WTC11 (cell line): ENCODE measurements around the gene LRRFIP1. TPM values are rescaled to one million over a fixed set of nuclear protein-coding genes. Genes with fewer than 3 reads are reported as not detected.
"Not testable (repeated sequence)": the region's sequence is repeated elsewhere in the genome, so short reads cannot be mapped to it uniquely, and the experiment has no call there.

Experiments
- ATAC-seq: fragments of 200-7000 bp; cut with Tn5 transposase; 2 replicates; pipeline ENCODE4 v1.10.0; 2021; ENCODE audit warnings: mild to moderate bottlenecking, moderate library complexity
- CTCF ChIA-PET: fragments of 300-600 bp; sonication (Branson Sonifier 250); formaldehyde crosslinking; loops from one replicate; lab custom pipeline; 2021; ENCODE audit warnings: antibody characterized with exemption; lab: Charles Lee
- POLR2A ChIA-PET: fragments of 350-600 bp; sonication (Branson Sonifier 250); formaldehyde crosslinking; loops from one replicate; lab custom pipeline; 2021; ENCODE audit warnings: antibody characterized with exemption; lab: Charles Lee
- DNase-seq: peaks from one replicate; pipeline ENCODE4 v3.0.0; 2021; ENCODE audit warnings: low spot score
- H3K27ac Mint-ChIP-seq: 2 replicates; pipeline ENCODE4 v1.8.0; 2021; ENCODE audit warnings: mixed read lengths
- H3K27me3 Mint-ChIP-seq: 2 replicates; pipeline ENCODE4 v1.8.0; 2021; ENCODE audit warnings: low read depth, mild to moderate bottlenecking, moderate library complexity, mixed read lengths
- H3K36me3 Mint-ChIP-seq: 2 replicates; pipeline ENCODE4 v1.8.0; 2021; ENCODE audit warnings: mixed read lengths
- H3K4me1 Mint-ChIP-seq: 2 replicates; pipeline ENCODE4 v1.8.0; 2022; ENCODE audit warnings: mixed read lengths
- H3K4me3 Mint-ChIP-seq: 2 replicates; pipeline ENCODE4 v1.8.0; 2021; ENCODE audit warnings: mild to moderate bottlenecking, moderate library complexity, mixed read lengths
- H3K9me3 Mint-ChIP-seq: 2 replicates; pipeline ENCODE4 v1.8.0; 2021; ENCODE audit warnings: mixed read lengths
- CDX4 ChIP-seq: fragments of 250-450 bp; sonication (Bioruptor Pico); IDR thresholded peaks from 2 replicates; pipeline ENCODE4 v1.9.0; 2021; ENCODE audit warnings: moderate library complexity, mild to moderate bottlenecking, inconsistent platforms, borderline replicate concordance
- CTCF ChIP-seq: fragments of 200-600 bp; IDR thresholded peaks from 2 replicates; pipeline ENCODE4 v1.8.0; 2022; ENCODE audit warnings: antibody characterized with exemption
- E2F1 ChIP-seq: sonication (generic); formaldehyde crosslinking; IDR thresholded peaks from 2 replicates; pipeline ENCODE4 v1.8.0; 2022; ENCODE audit warnings: mild to moderate bottlenecking, missing genetic modification reagents
- ELF4 ChIP-seq: sonication (generic); formaldehyde crosslinking; IDR thresholded peaks from 2 replicates; pipeline ENCODE4 v1.8.1; 2022; ENCODE audit warnings: low read depth, mild to moderate bottlenecking, moderate library complexity, missing genetic modification reagents
- JAZF1 ChIP-seq: fragments of 250-450 bp; sonication (Bioruptor Pico); IDR thresholded peaks from 2 replicates; pipeline ENCODE4 v1.9.0; 2021; ENCODE audit warnings: moderate library complexity, mild to moderate bottlenecking, inconsistent platforms
- KAT7 ChIP-seq: sonication (generic); formaldehyde crosslinking; IDR thresholded peaks from 2 replicates; pipeline ENCODE4 v1.8.1; 2023; ENCODE audit warnings: missing genetic modification reagents, mild to moderate bottlenecking, borderline replicate concordance
- NR1H2 ChIP-seq: sonication (generic); formaldehyde crosslinking; IDR thresholded peaks from 2 replicates; pipeline ENCODE4 v1.9.0; 2021; ENCODE audit warnings: mild to moderate bottlenecking, moderate library complexity, missing genetic modification reagents
- NR2C2 ChIP-seq: sonication (generic); formaldehyde crosslinking; IDR thresholded peaks from 2 replicates; pipeline ENCODE4 v1.8.0; 2022; ENCODE audit warnings: mild to moderate bottlenecking, missing genetic modification reagents
- SMAD3 ChIP-seq: sonication (generic); formaldehyde crosslinking; IDR thresholded peaks from 2 replicates; pipeline ENCODE4 v1.8.0; 2022; ENCODE audit warnings: missing genetic modification reagents, mild to moderate bottlenecking, borderline replicate concordance
- TEAD1 ChIP-seq: sonication (generic); formaldehyde crosslinking; IDR thresholded peaks from 2 replicates; pipeline ENCODE4 v1.8.0; 2022; ENCODE audit warnings: mild to moderate bottlenecking, missing genetic modification reagents
- TEAD4 ChIP-seq: sonication (generic); formaldehyde crosslinking; IDR thresholded peaks from 2 replicates; pipeline ENCODE4 v1.8.0; 2022; ENCODE audit warnings: mild to moderate bottlenecking, missing genetic modification reagents
- TP53 ChIP-seq: sonication (generic); formaldehyde crosslinking; IDR thresholded peaks from 2 replicates; pipeline ENCODE4 v1.8.1; 2023; ENCODE audit warnings: mild to moderate bottlenecking, missing genetic modification reagents
- ZNF219 ChIP-seq: sonication (generic); formaldehyde crosslinking; IDR thresholded peaks from 2 replicates; pipeline ENCODE4 v1.8.0; 2023; ENCODE audit warnings: missing genetic modification reagents, mild to moderate bottlenecking, borderline replicate concordance
- ZNF263 ChIP-seq: sonication (generic); formaldehyde crosslinking; IDR thresholded peaks from 2 replicates; pipeline ENCODE4 v1.8.1; 2022; ENCODE audit warnings: low read depth, mild to moderate bottlenecking, moderate library complexity, missing genetic modification reagents
- total RNA-seq: library from RNA; stranded (reverse); gene quantifications from 3 replicates; pipeline ENCODE4 v1.2.3, GENCODE V29; 2021
- TF ChIP-seq, protein P1 (sequence below): sonication (generic); formaldehyde crosslinking; IDR thresholded peaks from 2 replicates; pipeline ENCODE4 v1.8.0; 2023; ENCODE audit warnings: missing genetic modification reagents, mild to moderate bottlenecking, borderline replicate concordance
- TF ChIP-seq, protein P2 (sequence below): sonication (generic); formaldehyde crosslinking; conservative IDR thresholded peaks from 2 replicates; pipeline ENCODE4 v1.8.1; 2023; ENCODE audit warnings: mild to moderate bottlenecking, low read depth, missing genetic modification reagents, moderate library complexity
- TF ChIP-seq, protein P3 (sequence below): sonication (generic); formaldehyde crosslinking; IDR thresholded peaks from 2 replicates; pipeline ENCODE4 v1.8.1; 2023; ENCODE audit warnings: mild to moderate bottlenecking, missing genetic modification reagents, moderate library complexity
- TF ChIP-seq, protein P4 (sequence below): sonication (generic); formaldehyde crosslinking; IDR thresholded peaks from 2 replicates; pipeline ENCODE4 v1.8.1; 2022; ENCODE audit warnings: mild to moderate bottlenecking, missing genetic modification reagents, moderate library complexity, borderline replicate concordance
- TF ChIP-seq, protein P5 (sequence below): sonication (generic); formaldehyde crosslinking; IDR thresholded peaks from 2 replicates; pipeline ENCODE4 v1.8.1; 2022; ENCODE audit warnings: mild to moderate bottlenecking, moderate library complexity, missing genetic modification reagents

The LRRFIP1 gene
- total RNA-seq, 1 experiment from 2014 or later = 88.4 TPM

DNA sequence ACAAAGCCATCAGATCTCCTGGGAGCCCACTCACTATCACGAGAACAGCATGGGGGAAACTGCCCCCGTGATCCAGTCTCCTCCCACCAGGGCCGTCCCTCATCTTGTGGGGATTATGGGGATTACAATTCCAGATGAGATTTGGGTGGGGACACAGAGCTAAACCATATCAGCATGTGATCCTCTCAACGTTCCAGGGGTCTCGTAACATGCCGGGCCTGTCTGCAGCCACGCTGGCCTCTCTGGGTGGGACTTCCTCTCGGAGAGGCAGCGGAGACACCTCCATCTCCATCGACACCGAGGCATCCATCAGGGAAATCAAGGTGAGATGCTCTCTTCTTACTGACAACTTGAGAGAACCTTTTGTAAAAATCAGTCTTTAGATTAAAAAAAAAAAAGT lies 121.6 kb downstream of the LRRFIP1 start (continued):
- TF ChIP-seq TEAD4 (CRISPR knock-in tag) = no peak
- no peak for TF ChIP-seq SMAD3
- TF ChIP-seq, protein P1, sequence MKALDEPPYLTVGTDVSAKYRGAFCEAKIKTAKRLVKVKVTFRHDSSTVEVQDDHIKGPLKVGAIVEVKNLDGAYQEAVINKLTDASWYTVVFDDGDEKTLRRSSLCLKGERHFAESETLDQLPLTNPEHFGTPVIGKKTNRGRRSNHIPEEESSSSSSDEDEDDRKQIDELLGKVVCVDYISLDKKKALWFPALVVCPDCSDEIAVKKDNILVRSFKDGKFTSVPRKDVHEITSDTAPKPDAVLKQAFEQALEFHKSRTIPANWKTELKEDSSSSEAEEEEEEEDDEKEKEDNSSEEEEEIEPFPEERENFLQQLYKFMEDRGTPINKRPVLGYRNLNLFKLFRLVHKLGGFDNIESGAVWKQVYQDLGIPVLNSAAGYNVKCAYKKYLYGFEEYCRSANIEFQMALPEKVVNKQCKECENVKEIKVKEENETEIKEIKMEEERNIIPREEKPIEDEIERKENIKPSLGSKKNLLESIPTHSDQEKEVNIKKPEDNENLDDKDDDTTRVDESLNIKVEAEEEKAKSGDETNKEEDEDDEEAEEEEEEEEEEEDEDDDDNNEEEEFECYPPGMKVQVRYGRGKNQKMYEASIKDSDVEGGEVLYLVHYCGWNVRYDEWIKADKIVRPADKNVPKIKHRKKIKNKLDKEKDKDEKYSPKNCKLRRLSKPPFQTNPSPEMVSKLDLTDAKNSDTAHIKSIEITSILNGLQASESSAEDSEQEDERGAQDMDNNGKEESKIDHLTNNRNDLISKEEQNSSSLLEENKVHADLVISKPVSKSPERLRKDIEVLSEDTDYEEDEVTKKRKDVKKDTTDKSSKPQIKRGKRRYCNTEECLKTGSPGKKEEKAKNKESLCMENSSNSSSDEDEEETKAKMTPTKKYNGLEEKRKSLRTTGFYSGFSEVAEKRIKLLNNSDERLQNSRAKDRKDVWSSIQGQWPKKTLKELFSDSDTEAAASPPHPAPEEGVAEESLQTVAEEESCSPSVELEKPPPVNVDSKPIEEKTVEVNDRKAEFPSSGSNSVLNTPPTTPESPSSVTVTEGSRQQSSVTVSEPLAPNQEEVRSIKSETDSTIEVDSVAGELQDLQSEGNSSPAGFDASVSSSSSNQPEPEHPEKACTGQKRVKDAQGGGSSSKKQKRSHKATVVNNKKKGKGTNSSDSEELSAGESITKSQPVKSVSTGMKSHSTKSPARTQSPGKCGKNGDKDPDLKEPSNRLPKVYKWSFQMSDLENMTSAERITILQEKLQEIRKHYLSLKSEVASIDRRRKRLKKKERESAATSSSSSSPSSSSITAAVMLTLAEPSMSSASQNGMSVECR (CRISPR knock-in tag) = no peak
- TF ChIP-seq, protein P2, sequence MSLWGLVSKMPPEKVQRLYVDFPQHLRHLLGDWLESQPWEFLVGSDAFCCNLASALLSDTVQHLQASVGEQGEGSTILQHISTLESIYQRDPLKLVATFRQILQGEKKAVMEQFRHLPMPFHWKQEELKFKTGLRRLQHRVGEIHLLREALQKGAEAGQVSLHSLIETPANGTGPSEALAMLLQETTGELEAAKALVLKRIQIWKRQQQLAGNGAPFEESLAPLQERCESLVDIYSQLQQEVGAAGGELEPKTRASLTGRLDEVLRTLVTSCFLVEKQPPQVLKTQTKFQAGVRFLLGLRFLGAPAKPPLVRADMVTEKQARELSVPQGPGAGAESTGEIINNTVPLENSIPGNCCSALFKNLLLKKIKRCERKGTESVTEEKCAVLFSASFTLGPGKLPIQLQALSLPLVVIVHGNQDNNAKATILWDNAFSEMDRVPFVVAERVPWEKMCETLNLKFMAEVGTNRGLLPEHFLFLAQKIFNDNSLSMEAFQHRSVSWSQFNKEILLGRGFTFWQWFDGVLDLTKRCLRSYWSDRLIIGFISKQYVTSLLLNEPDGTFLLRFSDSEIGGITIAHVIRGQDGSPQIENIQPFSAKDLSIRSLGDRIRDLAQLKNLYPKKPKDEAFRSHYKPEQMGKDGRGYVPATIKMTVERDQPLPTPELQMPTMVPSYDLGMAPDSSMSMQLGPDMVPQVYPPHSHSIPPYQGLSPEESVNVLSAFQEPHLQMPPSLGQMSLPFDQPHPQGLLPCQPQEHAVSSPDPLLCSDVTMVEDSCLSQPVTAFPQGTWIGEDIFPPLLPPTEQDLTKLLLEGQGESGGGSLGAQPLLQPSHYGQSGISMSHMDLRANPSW (CRISPR knock-in tag) = no peak
- TF ChIP-seq, protein P3, sequence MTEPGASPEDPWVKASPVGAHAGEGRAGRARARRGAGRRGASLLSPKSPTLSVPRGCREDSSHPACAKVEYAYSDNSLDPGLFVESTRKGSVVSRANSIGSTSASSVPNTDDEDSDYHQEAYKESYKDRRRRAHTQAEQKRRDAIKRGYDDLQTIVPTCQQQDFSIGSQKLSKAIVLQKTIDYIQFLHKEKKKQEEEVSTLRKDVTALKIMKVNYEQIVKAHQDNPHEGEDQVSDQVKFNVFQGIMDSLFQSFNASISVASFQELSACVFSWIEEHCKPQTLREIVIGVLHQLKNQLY (CRISPR knock-in tag) = no peak
- TF ChIP-seq TP53 = no peak
- TF ChIP-seq KAT7 (CRISPR knock-in tag) = no peak
- no peak for TF ChIP-seq NR1H2 (CRISPR knock-in tag)
- TF ChIP-seq CTCF = no peak
- TF ChIP-seq, protein P4, sequence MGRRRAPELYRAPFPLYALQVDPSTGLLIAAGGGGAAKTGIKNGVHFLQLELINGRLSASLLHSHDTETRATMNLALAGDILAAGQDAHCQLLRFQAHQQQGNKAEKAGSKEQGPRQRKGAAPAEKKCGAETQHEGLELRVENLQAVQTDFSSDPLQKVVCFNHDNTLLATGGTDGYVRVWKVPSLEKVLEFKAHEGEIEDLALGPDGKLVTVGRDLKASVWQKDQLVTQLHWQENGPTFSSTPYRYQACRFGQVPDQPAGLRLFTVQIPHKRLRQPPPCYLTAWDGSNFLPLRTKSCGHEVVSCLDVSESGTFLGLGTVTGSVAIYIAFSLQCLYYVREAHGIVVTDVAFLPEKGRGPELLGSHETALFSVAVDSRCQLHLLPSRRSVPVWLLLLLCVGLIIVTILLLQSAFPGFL (CRISPR knock-in tag) = no peak
- no peak for TF ChIP-seq ZNF219 (CRISPR knock-in tag)

DNA sequence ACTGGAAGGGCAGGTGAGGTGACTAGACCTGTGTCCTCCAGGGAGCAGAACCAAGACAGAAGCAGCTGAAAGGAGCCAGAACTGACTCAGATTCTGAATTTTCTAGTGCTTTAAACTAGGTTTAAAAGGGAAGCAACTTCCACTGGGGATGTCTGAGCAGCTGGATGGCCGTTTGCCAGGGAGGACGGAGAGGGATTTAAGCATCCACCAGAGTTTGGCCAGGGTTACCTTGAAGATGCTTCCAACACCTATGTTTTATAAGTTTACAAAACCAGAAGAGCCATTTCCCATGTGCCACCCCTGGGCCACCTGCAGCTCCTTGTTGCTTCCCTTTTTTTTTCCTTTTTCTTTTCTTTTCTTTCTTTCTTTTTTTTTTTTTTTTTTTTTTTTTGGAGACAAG lies 122.6 kb downstream of the LRRFIP1 start:
- TF ChIP-seq ELF4 (CRISPR knock-in tag) (no peak), E2F1 (no peak), CDX4 (CRISPR knock-in tag) (no peak), JAZF1 (CRISPR knock-in tag) (no peak), NR2C2 (CRISPR knock-in tag) (no peak), TEAD1 (CRISPR knock-in tag) (no peak), ZNF263 (no peak)
- TF ChIP-seq, protein P5, sequence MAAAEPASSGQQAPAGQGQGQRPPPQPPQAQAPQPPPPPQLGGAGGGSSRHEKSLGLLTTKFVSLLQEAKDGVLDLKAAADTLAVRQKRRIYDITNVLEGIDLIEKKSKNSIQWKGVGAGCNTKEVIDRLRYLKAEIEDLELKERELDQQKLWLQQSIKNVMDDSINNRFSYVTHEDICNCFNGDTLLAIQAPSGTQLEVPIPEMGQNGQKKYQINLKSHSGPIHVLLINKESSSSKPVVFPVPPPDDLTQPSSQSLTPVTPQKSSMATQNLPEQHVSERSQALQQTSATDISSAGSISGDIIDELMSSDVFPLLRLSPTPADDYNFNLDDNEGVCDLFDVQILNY (CRISPR knock-in tag) = no peak
- ChIA-PET CTCF (interaction anchor here (0.6 kb wide), 1 partner anchor 75 kb away, joined by 3 read pairs; no protein-coding TSS in a partner anchor), POLR2A (no interaction called here)
- DNase-seq (no peak), ATAC-seq (no peak)
- H3K27me3 Mint-ChIP-seq = no peaks in the 10 kb centered on the region
- 0 out of 2 replicates have a peak overlapping the region, but pooled peaks have one; percentile 3 for H3K27ac Mint-ChIP-seq
- H3K9me3 Mint-ChIP-seq = no peaks in the 10 kb centered on the region
- H3K36me3 Mint-ChIP-seq = peaks cover 68% of the 10 kb centered on the region
- peaks cover 3% of the 10 kb centered on the region for H3K4me1 Mint-ChIP-seq
- H3K4me3 Mint-ChIP-seq = no peak overlapping the region

DNA sequence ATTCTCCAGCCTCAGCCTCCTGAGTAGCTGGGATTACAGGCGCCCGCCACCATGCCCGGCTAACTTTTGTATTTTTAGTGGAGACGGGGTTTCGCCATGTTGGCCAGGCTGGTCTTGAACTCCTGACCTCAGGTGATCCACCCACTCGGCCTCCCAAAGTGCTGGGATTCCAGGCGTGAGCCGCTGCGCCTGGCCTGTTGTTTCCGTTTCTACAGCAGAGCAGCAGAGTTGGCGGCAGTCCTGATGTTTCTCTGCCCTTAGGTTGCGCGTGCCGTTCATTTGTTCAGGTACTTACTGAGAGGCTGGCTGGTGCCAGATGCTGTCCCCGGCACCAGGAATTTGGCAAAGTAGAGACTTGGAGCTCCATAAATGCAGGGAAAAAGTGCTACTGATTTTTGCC lies 123.1 kb downstream of the LRRFIP1 start:
- H3K27me3 Mint-ChIP-seq, H3K9me3 Mint-ChIP-seq, H3K4me1 Mint-ChIP-seq, DNase-seq, H3K4me3 Mint-ChIP-seq, POLR2A ChIA-PET, ATAC-seq, CTCF ChIA-PET, H3K27ac Mint-ChIP-seq: not testable (repeated sequence)
- H3K36me3 Mint-ChIP-seq = peaks cover 72% of the 10 kb centered on the region
